Sigmoid colon (tissue), 7 donors: Measurements from ENCODE around the gene RNF212. TPM values are rescaled to one million over a fixed set of nuclear protein-coding genes. Genes with fewer than 3 reads are reported as not detected.
"Not testable (repeated sequence)": the region's sequence is repeated elsewhere in the genome, so short reads cannot be mapped to it uniquely, and the experiment has no call there.

Source experiments
- DNase-seq: peaks from one replicate; pipeline ENCODE4 v3.0.0-alpha.2; 2019
- H3K27ac ChIP-seq, 4 donors: fragments of 200-600 bp; sonication (generic); one replicate each; pipeline ENCODE4 v1.5.1; 2016 to 2019; ENCODE audit warnings: mild to moderate bottlenecking in 1 of 4
- H3K27me3 ChIP-seq, 3 donors: fragments of 200-600 bp; sonication (generic); one replicate each; pipeline ENCODE4 v1.5.1; 2019; ENCODE audit warnings: mild to moderate bottlenecking in 1 of 3
- H3K36me3 ChIP-seq, 4 donors: fragments of 200-600 bp; sonication (generic); one replicate each; pipeline ENCODE4 v1.5.1; 2016 to 2019
- H3K4me1 ChIP-seq, 4 donors: fragments of 200-600 bp; sonication (generic); one replicate each; pipeline ENCODE4 v1.5.1; 2017 to 2019
- H3K4me3 ChIP-seq, 4 donors: fragments of 200-600 bp; sonication (generic); one replicate each; pipeline ENCODE4 v1.5.1; 2017 to 2019; ENCODE audit warnings: mild to moderate bottlenecking in 2 of 4, moderate library complexity in 1 of 4
- H3K9me3 ChIP-seq, 4 donors: fragments of 200-600 bp in 3 of 4; sonication (generic) in 3 of 4; one replicate each; pipeline versions ENCODE4 v1.5.1 to v1.6.1; 2013 to 2019
- EP300 ChIP-seq, 4 donors: sonication (generic); formaldehyde crosslinking; IDR thresholded peaks; one replicate each; pipeline ENCODE4 v1.6.1; 2017; ENCODE audit warnings: antibody characterized with exemption in 4 of 4
- POLR2A ChIP-seq, 2 donors: fragments of 450-650 bp; IDR thresholded peaks; one replicate each; pipeline ENCODE4 v1.6.1; 2016; ENCODE audit warnings: antibody characterized with exemption in 2 of 2, mild to moderate bottlenecking in 2 of 2, moderate library complexity in 2 of 2
- POLR2AphosphoS5 ChIP-seq, 4 donors: sonication (generic); formaldehyde crosslinking; IDR thresholded peaks; one replicate each; pipeline ENCODE4 v1.6.1; 2017; ENCODE audit warnings: antibody characterized with exemption in 4 of 4
- WGBS, 2 donors: extraction: QIAGEN DNeasy Blood & Tissue Kit; methylation state at CpG; one replicate each; pipeline ENCODE4 v1.1.7; 2013; 5-methylcytosine and 5-hydroxymethylcytosine counted together
- intact Hi-C: fragments of 100-400 bp; cut with DNase I; formaldehyde crosslinking; loops from one replicate; pipeline ENCODE4 v1.15.1; 2023
- polyA plus RNA-seq, 3 donors: library from polyadenylated mRNA; stranded (reverse); fragments of 200-250 nt; gene quantifications; one replicate each; pipeline ENCODE4 v1.2.3, GENCODE V29; 2013
- total RNA-seq, 4 donors: library from RNA; depleted of rRNA; stranded (reverse); fragments of >200 nt; gene quantifications; one replicate each; pipeline ENCODE4 v1.1.0, GENCODE V29; 2016
- TF ChIP-seq, protein P1 (sequence below), 4 experiments: fragments of 450-650 bp in 3 of 4; fragments of 200-600 bp in 1 of 4; IDR thresholded peaks; one replicate each; pipeline ENCODE4 v1.5.1; 2016 to 2019; ENCODE audit warnings: antibody characterized with exemption in 4 of 4, mild to moderate bottlenecking in 3 of 4, moderate library complexity in 2 of 4
- donor health status: healthy with polysubstance abuse.
- donor health status: Bipolar disorder and iron deficiency.
- donor health status: healthy.

Gene RNF212
- total and polyA plus RNA-seq, 7 donors, result 0.60 to 12.8 (median 4.0) TPM; not detected in 1

GRCh38 chr4:1136048-1136447 is 22.7 kb upstream of the RNF212 start:
- H3K27me3 ChIP-seq, result no peaks in the 10 kb centered on the region

GRCh38 chr4:1133033-1133432 is 19.7 kb upstream of the RNF212 start:
- Histone ChIP-seq H3K4me3 (no peak overlapping the region), H3K27me3 (no peaks in the 10 kb centered on the region), H3K27ac (no peak overlapping the region), H3K36me3 (no peaks in the 10 kb centered on the region), H3K9me3 (no peaks in the 10 kb centered on the region), H3K4me1 (peaks cover 0 to 10% (median 3%) of the 10 kb centered on the region in 4 donors)
- no peak for DNase-seq
- 57 to 64% methylated on average over 8 of the region's 8 CpGs for WGBS, 2 donors
- TF ChIP-seq EP300 (IDR thresholded peaks at IDR 0.05) (no peak), POLR2AphosphoS5 (IDR thresholded peaks at IDR 0.05) (no peak), POLR2A (IDR thresholded peaks at IDR 0.05) (no peak)
- TF ChIP-seq, protein P1, sequence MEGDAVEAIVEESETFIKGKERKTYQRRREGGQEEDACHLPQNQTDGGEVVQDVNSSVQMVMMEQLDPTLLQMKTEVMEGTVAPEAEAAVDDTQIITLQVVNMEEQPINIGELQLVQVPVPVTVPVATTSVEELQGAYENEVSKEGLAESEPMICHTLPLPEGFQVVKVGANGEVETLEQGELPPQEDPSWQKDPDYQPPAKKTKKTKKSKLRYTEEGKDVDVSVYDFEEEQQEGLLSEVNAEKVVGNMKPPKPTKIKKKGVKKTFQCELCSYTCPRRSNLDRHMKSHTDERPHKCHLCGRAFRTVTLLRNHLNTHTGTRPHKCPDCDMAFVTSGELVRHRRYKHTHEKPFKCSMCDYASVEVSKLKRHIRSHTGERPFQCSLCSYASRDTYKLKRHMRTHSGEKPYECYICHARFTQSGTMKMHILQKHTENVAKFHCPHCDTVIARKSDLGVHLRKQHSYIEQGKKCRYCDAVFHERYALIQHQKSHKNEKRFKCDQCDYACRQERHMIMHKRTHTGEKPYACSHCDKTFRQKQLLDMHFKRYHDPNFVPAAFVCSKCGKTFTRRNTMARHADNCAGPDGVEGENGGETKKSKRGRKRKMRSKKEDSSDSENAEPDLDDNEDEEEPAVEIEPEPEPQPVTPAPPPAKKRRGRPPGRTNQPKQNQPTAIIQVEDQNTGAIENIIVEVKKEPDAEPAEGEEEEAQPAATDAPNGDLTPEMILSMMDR (IDR thresholded peaks at IDR 0.05), result no peak
- intact Hi-C loops, result loop anchor here (5.0 kb wide), 1 partner anchor 34 kb away; no protein-coding TSS in a partner anchor

More at GRCh38 chr4:1136048-1136447, 22.7 kb upstream of the RNF212 start:
- H3K9me3 ChIP-seq, result no peaks in the 10 kb centered on the region
- intact Hi-C loops, result no loop called here
- no peaks in the 10 kb centered on the region for H3K4me1 ChIP-seq
- no peaks in the 10 kb centered on the region for H3K36me3 ChIP-seq
- no peak for DNase-seq
- no peak for TF ChIP-seq EP300 (IDR thresholded peaks at IDR 0.05)
- no peak for TF ChIP-seq POLR2AphosphoS5 (IDR thresholded peaks at IDR 0.05)
- no peak for TF ChIP-seq POLR2A (IDR thresholded peaks at IDR 0.05)
- TF ChIP-seq, protein P1 (IDR thresholded peaks at IDR 0.05), result no peak
- H3K4me3 ChIP-seq, result no peak overlapping the region
- WGBS, 2 donors, result 12 to 32% methylated on average over 4 of the region's 4 CpGs
- H3K27ac ChIP-seq, result no peak overlapping the region

- Histone ChIP-seq H3K9me3 (no peaks in the 10 kb centered on the region), H3K36me3 (no peaks in the 10 kb centered on the region), H3K4me3 (no peak overlapping the region), H3K27ac (no peak overlapping the region), H3K27me3 (no peaks in the 10 kb centered on the region), H3K4me1 (peaks cover 0 to 10% (median 3%) of the 10 kb centered on the region in 4 donors)
- TF ChIP-seq POLR2A (IDR thresholded peaks at IDR 0.05) (no peak), POLR2AphosphoS5 (IDR thresholded peaks at IDR 0.05) (no peak), EP300 (IDR thresholded peaks at IDR 0.05) (no peak)
- TF ChIP-seq, protein P1 (IDR thresholded peaks at IDR 0.05), result peak; percentile 96 to 99 (median 97)
- intact Hi-C loops, result loop anchor here (2.0 to 5.0 kb wide), 3 partner anchors 37 to 222 kb away; no protein-coding TSS in a partner anchor
- DNase-seq, result peak; percentile 82
- WGBS, 2 donors, result 27% methylated on average over 13 of the region's 13 CpGs
Measured at GRCh38 chr4:1130316-1131186, 17.2 kb upstream of the RNF212 start.

GRCh38 chr4:1126506-1126905 is 13.1 kb upstream of the RNF212 start:
- no peak for DNase-seq
- Histone ChIP-seq H3K9me3 (no peaks in the 10 kb centered on the region), H3K27me3 (no peaks in the 10 kb centered on the region), H3K4me3 (no peak overlapping the region), H3K4me1 (peaks cover 0 to 10% (median 3%) of the 10 kb centered on the region in 4 donors), H3K36me3 (no peaks in the 10 kb centered on the region), H3K27ac (no peak overlapping the region)
- TF ChIP-seq EP300 (IDR thresholded peaks at IDR 0.05) (no peak), POLR2A (IDR thresholded peaks at IDR 0.05) (no peak), POLR2AphosphoS5 (IDR thresholded peaks at IDR 0.05) (no peak)
- TF ChIP-seq, protein P1 (IDR thresholded peaks at IDR 0.05), result no peak
- WGBS, 2 donors, result 81% methylated on average over 1 of the region's 1 CpG
- intact Hi-C loops, result no loop called here

DNA sequence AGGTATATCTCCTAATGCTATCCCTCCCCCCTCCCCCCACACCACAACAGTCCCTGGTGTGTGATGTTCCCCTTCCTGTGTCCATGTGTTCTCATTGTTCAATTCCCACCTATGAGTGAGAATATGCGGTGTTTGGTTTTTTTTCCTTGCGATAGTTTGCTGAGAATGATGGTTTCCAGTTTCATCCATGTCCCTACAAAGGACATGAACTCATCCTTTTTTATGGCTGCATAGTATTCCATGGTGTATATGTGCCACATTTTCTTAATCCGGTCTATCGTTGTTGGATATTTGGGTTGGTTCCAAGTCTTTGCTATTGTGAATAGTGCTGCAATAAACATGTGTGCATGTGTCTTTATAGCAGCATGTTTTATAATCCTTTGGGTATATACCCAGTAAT is 12.1 kb upstream of the RNF212 start:
- H3K36me3 ChIP-seq, H3K4me3 ChIP-seq, DNase-seq, H3K27me3 ChIP-seq, H3K27ac ChIP-seq, H3K4me1 ChIP-seq, intact Hi-C loops, H3K9me3 ChIP-seq: not testable (repeated sequence)
- WGBS, 2 donors, result 73 to 87% methylated on average over 4 of the region's 4 CpGs
